ENCODE data around the gene NLGN4Y.

DNA sequence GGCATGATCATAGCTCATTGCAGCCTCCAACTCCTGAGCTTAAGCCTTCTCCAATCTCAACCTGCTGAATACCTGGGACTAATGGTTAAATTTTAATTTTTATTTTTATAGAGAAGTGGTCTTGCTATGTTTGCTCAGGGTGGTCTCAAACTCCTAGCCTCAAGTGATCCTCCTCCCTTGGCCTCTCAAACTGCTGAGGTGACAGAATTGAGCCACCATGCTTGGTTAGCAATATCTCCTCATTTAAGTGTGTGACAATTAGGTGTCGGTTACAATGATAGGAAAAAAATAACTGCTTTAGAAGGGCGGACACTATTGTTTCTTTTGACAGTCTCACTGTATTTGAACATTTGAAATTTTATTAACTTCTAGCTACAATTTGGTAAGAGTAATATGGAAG lies 300.3 kb downstream of the NLGN4Y start:
- TF ChIP-seq, protein P1, sequence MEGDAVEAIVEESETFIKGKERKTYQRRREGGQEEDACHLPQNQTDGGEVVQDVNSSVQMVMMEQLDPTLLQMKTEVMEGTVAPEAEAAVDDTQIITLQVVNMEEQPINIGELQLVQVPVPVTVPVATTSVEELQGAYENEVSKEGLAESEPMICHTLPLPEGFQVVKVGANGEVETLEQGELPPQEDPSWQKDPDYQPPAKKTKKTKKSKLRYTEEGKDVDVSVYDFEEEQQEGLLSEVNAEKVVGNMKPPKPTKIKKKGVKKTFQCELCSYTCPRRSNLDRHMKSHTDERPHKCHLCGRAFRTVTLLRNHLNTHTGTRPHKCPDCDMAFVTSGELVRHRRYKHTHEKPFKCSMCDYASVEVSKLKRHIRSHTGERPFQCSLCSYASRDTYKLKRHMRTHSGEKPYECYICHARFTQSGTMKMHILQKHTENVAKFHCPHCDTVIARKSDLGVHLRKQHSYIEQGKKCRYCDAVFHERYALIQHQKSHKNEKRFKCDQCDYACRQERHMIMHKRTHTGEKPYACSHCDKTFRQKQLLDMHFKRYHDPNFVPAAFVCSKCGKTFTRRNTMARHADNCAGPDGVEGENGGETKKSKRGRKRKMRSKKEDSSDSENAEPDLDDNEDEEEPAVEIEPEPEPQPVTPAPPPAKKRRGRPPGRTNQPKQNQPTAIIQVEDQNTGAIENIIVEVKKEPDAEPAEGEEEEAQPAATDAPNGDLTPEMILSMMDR (conservative IDR thresholded peaks at IDR 0.05; ENCODE audit: low read depth, low read length), result no peak
- no peak for TF ChIP-seq EZH2 (IDR thresholded peaks at IDR 0.05; ENCODE audit: low read length, unreplicated experiment)
